ENCODE data around the gene RNASEL.
"Not testable (repeated sequence)": the region's sequence is repeated elsewhere in the genome, so short reads cannot be mapped to it uniquely, and the experiment has no call there.

The RNASEL gene

GRCh38 chr1:182552527-182552926 lies 36.5 kb downstream of the RNASEL start:
- DNase-seq: no peak

GRCh38 chr1:182549811-182550210 lies 39.2 kb downstream of the RNASEL start:
- no peak for DNase-seq

DNA sequence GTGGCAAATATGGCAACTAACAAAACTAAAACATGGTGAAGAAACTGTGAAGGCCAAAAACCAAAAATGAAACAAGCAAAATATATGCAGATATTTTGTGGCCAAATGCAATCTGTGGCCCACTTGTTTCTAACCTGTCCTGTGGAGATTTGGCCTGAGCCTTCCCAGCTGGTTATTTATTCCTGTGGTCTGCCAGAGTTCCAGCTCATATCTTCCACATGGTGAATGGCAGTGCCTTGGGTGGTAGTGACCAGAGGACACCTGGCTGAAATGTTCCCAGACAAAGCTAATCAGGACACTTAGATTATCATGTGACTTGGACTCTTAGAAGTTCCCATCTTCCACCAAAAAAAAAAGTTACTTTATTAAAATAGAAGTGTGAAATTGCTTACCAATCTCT lies 39.7 kb downstream of the RNASEL start:
- DNase-seq: no peak

DNA sequence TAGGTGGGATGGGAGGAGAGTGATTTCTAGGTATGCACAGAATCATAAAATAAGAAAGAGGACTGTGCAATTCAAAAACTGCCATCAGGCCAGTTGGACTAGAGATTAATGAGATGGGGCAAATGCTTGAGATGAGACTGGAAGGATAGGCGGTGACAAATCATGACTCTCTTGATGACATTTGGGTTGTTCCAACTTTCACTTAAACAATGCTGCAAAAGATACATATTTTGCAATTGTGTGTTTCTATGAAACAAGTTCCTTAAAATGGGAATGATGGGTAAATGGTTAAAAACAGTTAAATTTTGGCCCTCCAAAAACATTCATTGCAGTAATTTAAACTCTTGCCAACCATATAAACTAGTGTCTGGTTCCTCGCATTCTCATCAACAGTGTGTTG lies 55.2 kb downstream of the RNASEL start:
- no peak for DNase-seq

DNA sequence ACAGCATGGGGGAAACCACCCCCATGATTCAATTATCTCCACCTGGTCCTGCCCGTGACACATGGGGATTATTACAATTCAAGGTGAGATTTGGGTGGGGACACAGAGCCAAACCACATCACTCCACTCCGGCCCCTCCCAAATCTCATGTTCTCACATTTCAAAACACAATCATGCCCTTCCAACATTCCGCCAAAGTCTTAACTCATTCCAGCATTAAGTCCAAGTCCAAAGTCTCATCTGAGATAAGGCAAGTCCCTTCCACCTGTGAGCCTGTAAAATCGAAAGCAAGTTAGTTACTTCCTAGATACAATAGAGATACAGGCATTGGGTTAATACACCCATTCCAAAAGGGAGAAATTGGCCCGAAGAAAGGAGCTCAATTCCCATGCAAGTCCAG lies 60.9 kb downstream of the RNASEL start:
- DNase-seq: not testable (repeated sequence)

DNA sequence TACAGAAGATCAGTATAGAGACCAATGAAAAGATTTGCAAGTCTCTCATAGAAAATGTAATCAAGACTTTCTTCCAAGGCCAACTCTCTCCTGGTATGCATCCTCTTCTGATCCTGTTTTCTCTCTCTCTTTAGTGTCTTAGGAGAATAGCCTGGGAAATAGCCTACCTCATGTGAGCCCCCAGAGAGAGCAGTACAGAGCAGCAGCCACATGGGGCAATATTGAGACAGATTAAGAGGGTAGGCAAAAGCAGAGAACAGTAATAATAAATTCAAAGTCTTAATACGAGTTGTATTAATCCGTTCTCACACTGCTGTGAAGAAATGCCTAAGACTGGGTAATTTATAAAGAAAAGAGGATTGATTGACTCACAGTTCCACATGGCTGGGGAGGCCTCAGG lies 61.4 kb downstream of the RNASEL start:
- no peak for DNase-seq

DNA sequence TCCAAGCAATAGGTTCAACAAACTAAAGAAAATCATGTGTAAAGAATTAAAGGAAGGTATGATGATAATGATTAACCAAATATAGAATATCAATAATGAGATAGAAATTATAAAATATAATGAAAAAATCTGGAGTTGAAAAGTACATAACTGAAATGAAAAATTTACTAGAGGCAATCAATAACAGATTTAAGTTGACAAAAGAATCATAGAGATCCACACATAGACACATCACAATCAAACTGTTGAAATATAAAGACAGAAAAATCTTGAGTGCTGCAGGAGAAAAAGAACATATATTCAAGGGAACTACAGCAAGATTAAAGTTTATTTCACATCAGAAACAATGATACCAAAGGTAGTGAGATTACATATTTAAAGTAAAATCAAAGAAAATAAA lies 63.7 kb downstream of the RNASEL start:
- no peak for DNase-seq
